Mononuclear cell (primary cell): ENCODE results near the gene SLC6A2. TPM values are rescaled to one million over a fixed set of nuclear protein-coding genes. Genes with fewer than 3 reads are reported as not detected.

Experiments used
- H3K27me3 ChIP-seq: 2 replicates; pipeline ENCODE4 v1.6.0; 2011; ENCODE audit warnings: low read length, control low read depth; ENCODE audit not compliant: insufficient read depth
- H3K4me1 ChIP-seq: 2 replicates; pipeline ENCODE4 v1.5.1; 2011; ENCODE audit warnings: mild to moderate bottlenecking, low read length, control low read depth; ENCODE audit not compliant: insufficient read depth
- H3K4me3 ChIP-seq: 2 replicates; pipeline ENCODE4 v1.5.1; 2011; ENCODE audit warnings: mild to moderate bottlenecking, low read length, moderate library complexity
- H3K9me3 ChIP-seq: 2 replicates; pipeline ENCODE4 v1.5.1; 2011; ENCODE audit warnings: low read depth, mild to moderate bottlenecking, control low read depth, low read length
- total RNA-seq: library from RNA; depleted of rRNA; stranded (reverse); fragments of >200 nt; gene quantifications from one replicate; pipeline ENCODE4 v1.2.3, GENCODE V29; 2012

Gene SLC6A2
- total RNA-seq, 1 donor = not detected

- no peak overlapping the region for H3K4me3 ChIP-seq
These were observed 22.5 kb downstream of the SLC6A2 start for GRCh38 chr16:55678161-55678821.

GRCh38 chr16:55682086-55682485 is 26.3 kb downstream of the SLC6A2 start:
- H3K9me3 ChIP-seq = no peaks in the 10 kb centered on the region
- H3K27me3 ChIP-seq = no peaks in the 10 kb centered on the region
- no peaks in the 10 kb centered on the region for H3K4me1 ChIP-seq
- H3K4me3 ChIP-seq = no peak overlapping the region

More at GRCh38 chr16:55678161-55678821, 22.5 kb downstream of the SLC6A2 start:
- Histone ChIP-seq H3K9me3 (no peaks in the 10 kb centered on the region), H3K4me1 (no peaks in the 10 kb centered on the region), H3K27me3 (no peaks in the 10 kb centered on the region)

- no peaks in the 10 kb centered on the region for H3K9me3 ChIP-seq
- H3K4me3 ChIP-seq = no peak overlapping the region
- H3K27me3 ChIP-seq = no peaks in the 10 kb centered on the region
- H3K4me1 ChIP-seq = no peaks in the 10 kb centered on the region
These were observed 30.2 kb downstream of the SLC6A2 start for GRCh38 chr16:55685973-55686372.

GRCh38 chr16:55686671-55687070 is 30.9 kb downstream of the SLC6A2 start:
- no peaks in the 10 kb centered on the region for H3K4me1 ChIP-seq
- no peaks in the 10 kb centered on the region for H3K27me3 ChIP-seq
- H3K4me3 ChIP-seq = no peak overlapping the region
- H3K9me3 ChIP-seq = no peaks in the 10 kb centered on the region

GRCh38 chr16:55687802-55688201 is 32.0 kb downstream of the SLC6A2 start:
- Histone ChIP-seq H3K4me1 (no peaks in the 10 kb centered on the region), H3K27me3 (no peaks in the 10 kb centered on the region), H3K4me3 (no peak overlapping the region), H3K9me3 (no peaks in the 10 kb centered on the region)

GRCh38 chr16:55690841-55691240 is 35.1 kb downstream of the SLC6A2 start:
- Histone ChIP-seq H3K9me3 (no peaks in the 10 kb centered on the region), H3K27me3 (no peaks in the 10 kb centered on the region), H3K4me3 (no peak overlapping the region), H3K4me1 (no peaks in the 10 kb centered on the region)

- no peaks in the 10 kb centered on the region for H3K4me1 ChIP-seq
- H3K4me3 ChIP-seq = no peak overlapping the region
- H3K9me3 ChIP-seq = no peaks in the 10 kb centered on the region
- no peaks in the 10 kb centered on the region for H3K27me3 ChIP-seq
These were observed 36.0 kb downstream of the SLC6A2 start for GRCh38 chr16:55691771-55692170.

GRCh38 chr16:55695595-55695994 is 39.8 kb downstream of the SLC6A2 start:
- H3K4me1 ChIP-seq = no peaks in the 10 kb centered on the region
- no peak overlapping the region for H3K4me3 ChIP-seq
- H3K9me3 ChIP-seq = no peaks in the 10 kb centered on the region
- no peaks in the 10 kb centered on the region for H3K27me3 ChIP-seq

GRCh38 chr16:55697867-55698266 is 42.1 kb downstream of the SLC6A2 start:
- Histone ChIP-seq H3K4me1 (no peaks in the 10 kb centered on the region), H3K27me3 (no peaks in the 10 kb centered on the region), H3K4me3 (no peak overlapping the region), H3K9me3 (no peaks in the 10 kb centered on the region)

GRCh38 chr16:55698331-55698730 is 42.5 kb downstream of the SLC6A2 start:
- H3K4me1 ChIP-seq = no peaks in the 10 kb centered on the region
- no peaks in the 10 kb centered on the region for H3K27me3 ChIP-seq
- H3K4me3 ChIP-seq = no peak overlapping the region
- no peaks in the 10 kb centered on the region for H3K9me3 ChIP-seq

GRCh38 chr16:55698946-55699345 is 43.2 kb downstream of the SLC6A2 start:
- H3K27me3 ChIP-seq = no peaks in the 10 kb centered on the region
- H3K4me1 ChIP-seq = no peaks in the 10 kb centered on the region
- no peak overlapping the region for H3K4me3 ChIP-seq
- no peaks in the 10 kb centered on the region for H3K9me3 ChIP-seq

- H3K4me1 ChIP-seq = no peaks in the 10 kb centered on the region
- no peaks in the 10 kb centered on the region for H3K9me3 ChIP-seq
- no peaks in the 10 kb centered on the region for H3K27me3 ChIP-seq
- H3K4me3 ChIP-seq = no peak overlapping the region
These were observed 43.8 kb downstream of the SLC6A2 start for GRCh38 chr16:55699616-55700015.

- H3K9me3 ChIP-seq = no peaks in the 10 kb centered on the region
- H3K4me3 ChIP-seq = no peak overlapping the region
- H3K27me3 ChIP-seq = no peaks in the 10 kb centered on the region
- H3K4me1 ChIP-seq = no peaks in the 10 kb centered on the region
These were observed 44.3 kb downstream of the SLC6A2 start for GRCh38 chr16:55700067-55700466.

- no peaks in the 10 kb centered on the region for H3K27me3 ChIP-seq
These were observed 45.2 kb downstream of the SLC6A2 start for GRCh38 chr16:55700961-55701360.

GRCh38 chr16:55701442-55702319 is 45.9 kb downstream of the SLC6A2 start:
- H3K4me3 ChIP-seq = no peak overlapping the region
- H3K27me3 ChIP-seq = no peaks in the 10 kb centered on the region
- no peaks in the 10 kb centered on the region for H3K9me3 ChIP-seq
- no peaks in the 10 kb centered on the region for H3K4me1 ChIP-seq

More at GRCh38 chr16:55700961-55701360, 45.2 kb downstream of the SLC6A2 start:
- no peaks in the 10 kb centered on the region for H3K4me1 ChIP-seq
- H3K9me3 ChIP-seq = no peaks in the 10 kb centered on the region
- H3K4me3 ChIP-seq = no peak overlapping the region
